ENCODE results near the gene ZNF496.

GRCh38 chr1:247301176-247301540 is 30.5 kb downstream of the ZNF496 start:
- TF ChIP-seq CREB1 (IDR thresholded peaks at IDR 0.05; ENCODE audit: low read depth) (no peak), REST (IDR thresholded peaks at IDR 0.05; ENCODE audit: low read depth) (no peak), FOXM1 (IDR thresholded peaks at IDR 0.05; ENCODE audit: borderline replicate concordance, low read depth) (no peak), EGR1 (IDR thresholded peaks at IDR 0.05) (no peak), USF1 (IDR thresholded peaks at IDR 0.05) (no peak), EP300 (IDR thresholded peaks at IDR 0.05; ENCODE audit: borderline replicate concordance) (no peak), NFIC (IDR thresholded peaks at IDR 0.05) (no peak), RAD21 (IDR thresholded peaks at IDR 0.05; ENCODE audit: low read depth) (no peak), TAF1 (IDR thresholded peaks at IDR 0.05; ENCODE audit: low read depth) (no peak), YY1 (IDR thresholded peaks at IDR 0.05; ENCODE audit: low read depth) (no peak), CEBPB (IDR thresholded peaks at IDR 0.05) (no peak)

Data from Ishikawa (cell line).